Stimulated activated memory B cell treated with anti-CD40 and anti-IgM and Interleukin-4, amounts not matched to agents 10 μg/mL and 1 μg/mL and 100 μg/mL, for 72 hours (primary cell): ENCODE results near the gene FGF9.

Source experiments
- ATAC-seq: fragments of 150-1000 bp; cut with Tn5 transposase; 2 replicates; pipeline ENCODE4 v1.10.0; 2021
- H3K27ac Mint-ChIP-seq: one replicate; pipeline ENCODE4 v1.8.0; 2022; ENCODE audit warnings: mild to moderate bottlenecking, mixed read lengths
- H3K27me3 Mint-ChIP-seq: one replicate; pipeline ENCODE4 v1.8.0; 2022; ENCODE audit warnings: mixed read lengths
- H3K36me3 Mint-ChIP-seq: one replicate; pipeline ENCODE4 v1.8.0; 2022; ENCODE audit warnings: mixed read lengths
- H3K4me1 Mint-ChIP-seq: one replicate; pipeline ENCODE4 v1.8.0; 2022; ENCODE audit warnings: mixed read lengths
- H3K4me3 Mint-ChIP-seq: one replicate; pipeline ENCODE4 v1.8.0; 2022; ENCODE audit warnings: mild to moderate bottlenecking, moderate library complexity, mixed read lengths
- H3K9me3 Mint-ChIP-seq: one replicate; pipeline ENCODE4 v1.8.0; 2022; ENCODE audit warnings: mixed read lengths

The FGF9 gene

DNA sequence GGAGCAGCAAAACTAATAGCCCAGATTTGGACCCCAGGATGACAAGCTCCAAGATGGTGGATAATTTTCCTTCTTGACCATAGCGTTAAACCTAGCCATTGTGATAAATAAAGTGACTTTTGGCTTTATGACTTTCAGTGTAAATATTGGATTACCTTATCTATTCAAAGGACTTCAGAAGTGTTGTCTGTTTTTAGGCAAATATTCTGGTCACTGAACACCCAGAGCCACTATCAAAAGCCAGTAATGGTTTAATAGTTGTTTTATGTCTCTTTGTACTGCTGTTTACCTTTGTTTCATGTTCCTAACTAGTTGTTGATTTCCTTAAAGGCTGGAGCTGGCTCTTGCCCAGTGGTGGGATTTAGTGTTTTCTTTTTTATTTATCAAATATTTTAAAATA is 81.6 kb downstream of the FGF9 start:
- H3K27ac Mint-ChIP-seq = no peak overlapping the region

DNA sequence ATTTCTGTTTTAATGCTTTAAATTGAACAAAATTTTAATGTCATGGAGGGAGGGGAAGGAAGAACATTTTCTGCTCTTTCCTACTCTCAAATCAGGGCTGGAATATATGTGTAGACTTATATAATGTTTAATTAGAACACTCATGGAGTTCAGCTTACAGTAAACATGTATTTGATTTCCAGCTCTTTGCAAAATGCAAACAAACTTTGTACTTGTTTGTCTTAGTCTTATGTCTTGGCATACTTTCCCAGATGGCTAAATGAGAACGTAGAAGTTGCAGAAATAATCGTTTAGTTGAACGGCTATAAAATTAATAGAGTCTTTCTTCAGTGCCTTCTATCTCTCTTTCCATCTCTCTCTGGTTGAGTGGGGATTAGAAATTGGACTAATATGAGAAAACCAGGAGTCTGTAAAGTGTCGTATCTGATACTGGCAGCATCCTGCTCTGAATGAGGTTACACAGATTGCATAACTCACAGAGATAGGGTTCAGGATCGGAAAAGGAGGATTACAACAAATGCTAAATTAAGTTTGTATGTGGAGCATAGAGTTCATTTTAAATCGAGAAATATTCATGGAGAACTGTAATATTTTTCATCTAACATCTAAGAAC is 82.3 kb downstream of the FGF9 start:
- H3K27ac Mint-ChIP-seq = no peak overlapping the region
- no peaks in the 10 kb centered on the region for H3K36me3 Mint-ChIP-seq
- H3K9me3 Mint-ChIP-seq = peaks cover 9% of the 10 kb centered on the region
- no peak overlapping the region for H3K4me3 Mint-ChIP-seq
- no peaks in the 10 kb centered on the region for H3K4me1 Mint-ChIP-seq
- no peak for ATAC-seq
- no peaks in the 10 kb centered on the region for H3K27me3 Mint-ChIP-seq

More for the DNA sequence above, 81.6 kb downstream of the FGF9 start:
- H3K4me3 Mint-ChIP-seq = no peak overlapping the region
- H3K36me3 Mint-ChIP-seq = no peaks in the 10 kb centered on the region
- H3K9me3 Mint-ChIP-seq = peaks cover 9% of the 10 kb centered on the region
- no peaks in the 10 kb centered on the region for H3K27me3 Mint-ChIP-seq
- no peaks in the 10 kb centered on the region for H3K4me1 Mint-ChIP-seq
- no peak for ATAC-seq
